OCI-LY3 (cell line): ENCODE results near the gene HHIP.

Experiments used
- CTCF ChIP-seq: fragments of 200-600, 300-600 bp; sonication (generic); IDR thresholded peaks from 2 replicates; pipeline ENCODE4 v1.5.1; 2014; ENCODE audit warnings: antibody characterized with exemption, low read length, low read depth
- EZH2phosphoT487 ChIP-seq: fragments of 200-600 bp; shearing (Covaris generic); IDR thresholded peaks from 2 replicates; pipeline ENCODE4 v1.6.1; 2018; ENCODE audit warnings: antibody characterized with exemption, mixed run types, low read depth

GRCh38 chr4:144689125-144689524 is 43.2 kb downstream of the HHIP start:
- TF ChIP-seq CTCF (no peak), EZH2phosphoT487 (no peak)
